CD4-positive, alpha-beta T cell treated with Interleukin-12 subunit alpha and Interleukin-12 subunit beta, for 1 hour (primary cell): Measurements from ENCODE around the gene ABHD13.

ENCODE experiments used
- DNase-seq: peaks from one replicate; pipeline ENCODE4 v3.0.0-alpha.2; 2020

Gene ABHD13

DNA sequence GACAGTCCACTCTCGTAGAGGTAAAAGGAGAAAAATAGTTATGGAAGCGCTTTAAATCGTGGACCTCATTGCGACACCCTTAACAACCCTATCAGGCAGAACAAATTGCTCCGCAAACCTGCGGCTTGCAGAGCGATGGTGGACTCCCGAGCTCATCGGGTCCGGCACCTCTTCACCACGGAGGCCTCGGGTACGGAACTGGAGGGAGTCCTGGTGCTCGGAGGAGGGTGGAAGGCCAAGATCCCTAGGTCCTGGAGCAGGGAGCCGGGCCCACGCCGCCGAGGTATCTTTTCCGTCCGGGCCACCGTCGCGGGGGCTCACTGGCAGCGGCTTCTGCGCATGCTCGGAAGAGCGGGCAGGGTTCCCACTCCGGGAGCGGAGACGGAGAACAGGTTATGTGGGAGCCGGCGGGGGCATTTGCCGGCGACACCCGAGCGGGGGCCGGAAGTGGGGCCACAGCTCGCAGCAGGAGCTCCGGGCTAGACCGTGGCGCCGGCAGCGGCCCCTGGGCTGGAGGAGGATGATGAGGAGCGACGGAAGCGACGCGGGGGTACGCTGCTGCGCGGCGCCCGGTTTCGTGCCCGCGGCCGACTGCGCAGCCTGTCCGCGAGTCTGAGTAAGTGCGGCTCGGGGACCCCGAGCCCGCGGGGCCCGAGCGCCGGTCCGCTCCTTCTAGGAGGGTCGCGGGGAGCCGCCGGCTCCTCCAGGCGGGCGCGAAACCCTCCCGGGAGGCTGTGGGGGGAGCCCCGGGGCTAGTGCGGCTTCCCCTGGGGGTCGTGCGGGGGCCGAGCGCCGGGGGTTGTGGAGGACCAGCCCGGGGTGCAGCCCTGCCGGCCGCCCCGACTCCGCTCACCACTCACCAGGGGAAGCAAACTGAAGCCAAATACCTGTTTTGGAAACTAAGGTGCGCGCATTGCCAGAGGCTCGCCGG lies at the start of gene ABHD13:
Gene ABHD13, plus strand, starts transcription at position 349 of the 931 bp plus-strand sequence. CDS start 10,827 bp downstream, outside the sequence.
- DNase-seq = peak; percentile 94

DNA sequence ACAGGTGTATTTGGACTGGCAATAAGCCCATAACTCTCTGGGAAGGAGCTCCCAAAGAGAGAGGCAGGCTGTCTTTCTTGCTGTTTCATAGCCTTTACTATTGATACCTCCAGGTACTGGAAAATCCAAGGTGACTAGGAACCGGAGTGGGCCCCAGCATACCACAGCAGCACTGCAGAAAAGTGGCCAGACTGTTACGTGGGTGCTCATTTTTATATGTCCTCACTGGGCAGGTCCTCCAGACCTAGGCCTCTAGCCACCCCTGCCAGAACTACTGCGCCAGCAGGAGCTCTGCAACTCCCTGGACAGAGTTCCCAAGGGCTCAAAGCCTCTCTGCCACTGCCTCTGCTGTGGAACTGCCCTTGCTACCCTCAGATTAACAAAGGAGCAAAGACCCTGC lies 49.3 kb upstream of the ABHD13 start:
- DNase-seq = no peak

DNA sequence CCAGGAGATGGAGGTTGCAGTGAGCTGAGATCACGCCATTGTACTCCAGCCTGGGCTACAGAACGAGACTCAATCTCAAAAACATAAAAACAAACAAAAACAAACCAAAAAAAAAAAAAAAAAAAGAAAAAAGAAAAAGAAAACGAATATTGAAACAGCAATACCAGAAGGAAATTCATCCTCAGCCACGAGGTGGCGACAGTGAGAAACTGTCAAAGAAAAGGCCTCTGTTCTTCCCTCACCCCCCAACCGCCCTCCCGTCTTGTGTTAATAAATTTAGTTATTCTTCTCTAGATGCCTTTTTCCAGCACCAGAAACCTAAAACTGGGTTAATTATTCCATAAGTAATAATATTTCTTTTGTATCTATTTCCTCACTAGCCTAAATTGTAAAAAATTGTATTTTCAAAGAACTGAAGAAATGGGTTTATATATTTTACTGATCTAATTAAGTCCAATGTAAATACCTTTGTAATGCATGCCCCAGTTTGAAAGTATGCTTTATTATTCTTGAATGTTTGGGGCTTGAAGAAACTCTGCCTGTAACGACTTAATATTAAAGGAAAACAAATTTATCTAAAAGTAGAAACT lies 41.4 kb upstream of the ABHD13 start:
- peak; percentile 57 for DNase-seq

DNA sequence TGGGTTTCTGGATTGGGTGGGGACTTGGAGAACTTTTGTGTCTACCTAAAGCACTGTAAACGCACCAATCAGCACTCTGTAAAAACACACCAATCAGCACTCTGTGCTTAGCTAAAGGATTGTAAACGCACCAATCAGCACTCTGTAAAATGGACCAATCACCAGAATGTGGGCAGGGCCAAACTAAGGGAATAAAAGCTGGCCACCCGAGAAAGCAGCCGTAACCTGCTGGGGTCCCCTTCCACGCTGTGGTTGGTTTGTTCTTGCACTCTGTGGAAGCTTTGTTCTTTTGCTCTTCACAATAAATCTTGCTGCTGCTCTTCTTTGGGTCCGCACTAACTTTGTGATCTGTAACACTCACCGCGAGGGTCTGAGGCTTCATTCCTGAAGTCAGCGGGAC lies 40.1 kb upstream of the ABHD13 start:
- no peak for DNase-seq

DNA sequence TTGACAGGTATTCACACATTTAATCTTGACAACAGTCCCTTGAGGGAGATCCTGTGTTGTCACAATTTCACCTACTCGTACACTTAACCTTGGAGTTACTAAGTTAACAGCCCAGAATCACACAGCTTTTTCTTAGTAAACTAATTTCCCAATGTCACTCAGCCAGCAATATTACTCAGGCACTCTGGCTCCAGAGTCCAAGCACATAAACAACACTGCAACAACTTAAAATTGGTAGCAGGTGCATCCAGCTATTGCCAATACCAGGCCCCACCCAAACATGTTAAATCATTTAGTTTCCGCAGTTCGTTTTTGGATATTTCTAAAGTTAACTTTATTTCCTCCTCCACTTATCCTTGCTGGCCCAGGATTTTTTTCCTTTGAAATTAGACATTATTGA lies 35.5 kb upstream of the ABHD13 start:
- no peak for DNase-seq

DNA sequence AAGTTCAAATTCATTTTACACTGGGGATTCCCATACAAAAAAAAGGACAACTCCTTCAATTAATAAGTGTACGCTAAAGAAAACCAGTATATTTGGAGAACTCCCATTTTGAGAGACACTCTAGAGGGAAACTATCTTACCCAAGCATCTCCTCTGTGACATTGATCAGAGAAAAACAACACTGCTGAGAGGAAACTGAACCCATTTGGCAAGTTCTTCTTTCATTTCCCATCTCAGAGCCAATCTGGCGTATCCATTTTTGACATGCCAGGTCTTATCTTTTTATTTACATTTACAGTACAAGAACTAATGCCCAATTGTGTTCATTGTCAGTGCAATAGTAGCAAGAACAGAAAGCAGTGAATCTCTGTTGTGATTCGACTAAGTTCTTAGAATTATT lies 33.0 kb upstream of the ABHD13 start:
- DNase-seq = no peak

DNA sequence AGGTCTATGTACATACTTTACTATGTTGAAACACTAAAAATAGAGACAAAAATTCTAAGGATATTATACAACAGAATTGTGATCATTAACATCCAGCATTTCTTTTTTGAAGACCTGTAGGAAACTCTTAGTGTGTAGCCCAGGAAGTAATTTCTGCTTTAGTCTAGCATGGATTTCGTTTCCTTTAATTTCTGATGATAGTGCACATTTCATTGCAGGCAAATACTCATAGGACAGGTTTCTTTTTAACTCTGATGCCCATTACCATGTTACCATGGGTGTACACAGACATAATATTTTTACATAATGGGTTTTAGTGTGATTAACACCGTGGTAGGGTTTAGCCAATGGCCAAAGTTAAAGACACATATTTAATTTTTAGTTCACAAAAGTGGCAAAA lies 29.9 kb upstream of the ABHD13 start:
- no peak for DNase-seq

DNA sequence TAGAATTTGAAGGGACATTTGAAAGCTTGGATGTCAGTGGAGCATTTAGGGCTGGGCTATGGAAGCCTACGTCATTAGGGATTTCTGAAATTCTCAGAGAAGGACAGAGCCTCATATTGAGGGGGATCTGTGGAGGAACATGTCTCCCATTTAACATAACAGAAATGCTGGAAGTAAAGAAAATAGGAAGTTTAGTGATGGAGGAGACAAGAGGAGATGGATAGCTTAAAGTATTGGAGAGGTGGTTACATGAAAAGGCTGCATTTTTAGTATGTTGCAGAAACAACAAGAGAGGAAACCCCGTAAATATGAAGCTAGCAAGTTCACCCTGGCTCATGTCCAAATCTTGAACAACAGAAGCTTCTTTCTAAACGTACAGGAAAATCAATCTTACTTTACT lies 27.3 kb upstream of the ABHD13 start:
- no peak for DNase-seq

DNA sequence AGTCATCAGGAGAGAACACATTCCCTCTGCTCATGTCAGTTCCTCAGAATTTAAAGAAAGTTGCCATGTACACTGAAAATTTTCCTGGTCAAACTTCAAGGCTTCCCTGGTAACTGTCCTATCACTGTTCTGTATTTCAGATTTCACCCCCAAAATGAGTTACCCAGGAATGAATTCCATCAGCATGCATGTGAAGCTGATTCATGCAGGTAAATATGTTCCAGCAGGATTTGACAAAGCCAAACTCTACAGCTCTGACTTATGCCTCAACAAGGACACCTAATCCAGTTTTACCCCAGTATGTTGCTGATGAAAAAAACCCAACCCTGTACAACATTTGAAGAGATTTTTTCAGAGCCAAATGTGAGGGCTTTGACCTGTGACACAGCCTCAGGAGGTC lies 24.4 kb upstream of the ABHD13 start:
- no peak for DNase-seq

DNA sequence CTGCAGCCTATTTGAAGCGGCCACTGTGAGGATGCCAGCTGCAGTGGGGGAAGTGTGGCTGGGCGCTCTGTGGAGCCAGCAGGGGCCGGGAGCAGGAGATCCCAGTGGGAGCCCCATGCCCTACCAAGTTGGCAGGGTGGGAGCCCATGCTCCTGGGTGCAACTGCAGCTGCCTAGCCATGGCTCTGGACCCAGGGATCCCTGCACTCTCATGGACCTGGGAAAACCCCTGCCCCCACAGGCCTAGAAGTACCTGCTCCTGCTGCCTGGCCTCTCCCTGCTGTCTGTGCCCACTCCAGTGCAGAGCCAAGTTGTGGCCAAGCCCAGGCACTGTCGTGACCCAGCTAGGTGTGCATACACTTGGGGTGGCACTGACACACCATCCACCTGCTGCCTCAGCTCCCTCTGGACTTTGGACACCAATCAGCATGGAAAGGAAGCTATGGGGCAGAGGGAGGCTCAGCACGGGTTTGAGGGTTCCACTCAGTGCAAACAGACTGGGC lies 23.7 kb upstream of the ABHD13 start:
- no peak for DNase-seq

DNA sequence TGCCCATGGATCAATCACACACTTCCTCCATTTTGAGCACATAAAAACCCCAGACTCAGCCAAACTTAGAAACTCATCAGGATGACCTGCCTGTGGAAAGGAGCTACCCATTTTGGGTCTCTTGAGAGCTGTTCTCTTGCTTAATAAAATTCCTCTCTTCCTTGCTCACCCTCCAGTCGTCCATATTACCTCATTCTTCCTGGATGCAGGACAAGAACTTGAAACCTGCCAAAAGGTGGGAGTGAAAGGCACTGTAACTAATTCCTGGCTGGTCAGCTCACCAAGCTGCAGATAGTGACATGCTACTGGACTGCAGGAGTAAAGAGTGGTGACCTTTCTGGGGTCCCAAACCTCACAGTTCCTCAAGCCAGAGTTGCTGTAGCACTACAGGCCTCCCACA lies 23.0 kb upstream of the ABHD13 start:
- no peak for DNase-seq

DNA sequence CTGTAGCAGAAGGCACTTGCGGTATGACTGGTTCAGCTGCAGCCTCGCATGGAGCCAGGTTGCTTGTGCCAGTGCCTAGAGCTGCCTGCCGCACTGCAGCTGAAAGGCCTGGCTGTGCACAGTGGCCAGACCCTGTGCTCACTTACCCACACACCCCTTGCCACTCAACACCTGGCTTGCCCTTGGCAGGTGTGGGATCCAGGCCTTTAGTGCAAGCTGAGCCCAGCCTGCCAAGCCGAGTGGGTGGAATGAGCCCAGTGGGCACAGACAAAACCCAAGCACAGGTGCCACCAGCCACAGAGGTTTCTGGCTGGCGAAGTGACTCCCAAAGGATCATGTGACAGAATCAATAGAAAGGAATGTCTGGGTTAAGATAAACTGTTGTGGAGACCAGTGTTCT lies 22.3 kb upstream of the ABHD13 start:
- no peak for DNase-seq

DNA sequence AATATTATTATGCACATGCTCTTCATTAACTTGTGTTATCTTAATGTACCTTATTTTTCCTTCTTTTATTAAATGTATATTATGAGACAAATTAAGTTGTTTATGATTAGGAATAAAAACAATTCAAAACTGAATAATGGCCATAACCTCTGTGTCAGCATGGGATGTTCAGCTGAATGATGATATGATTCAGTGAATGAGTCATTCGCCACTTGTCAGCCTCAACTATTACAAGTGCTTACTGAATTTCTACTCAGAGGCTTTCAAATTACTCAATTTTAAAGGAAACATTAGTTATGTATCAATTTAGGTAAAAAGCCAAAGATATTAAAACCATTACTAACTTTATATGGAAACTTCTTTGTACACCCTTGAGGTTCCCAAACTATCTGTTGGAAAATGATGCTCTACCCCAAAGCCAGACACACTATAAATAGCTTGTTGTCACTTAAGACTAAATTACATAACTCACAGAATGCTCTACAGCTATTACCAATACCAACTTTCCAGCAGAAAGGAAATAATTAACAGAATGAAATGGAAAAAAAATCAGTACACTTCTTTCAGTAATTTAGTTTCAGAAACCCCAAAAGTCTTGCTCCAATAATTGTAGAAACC lies 17.3 kb upstream of the ABHD13 start:
- DNase-seq = no peak

DNA sequence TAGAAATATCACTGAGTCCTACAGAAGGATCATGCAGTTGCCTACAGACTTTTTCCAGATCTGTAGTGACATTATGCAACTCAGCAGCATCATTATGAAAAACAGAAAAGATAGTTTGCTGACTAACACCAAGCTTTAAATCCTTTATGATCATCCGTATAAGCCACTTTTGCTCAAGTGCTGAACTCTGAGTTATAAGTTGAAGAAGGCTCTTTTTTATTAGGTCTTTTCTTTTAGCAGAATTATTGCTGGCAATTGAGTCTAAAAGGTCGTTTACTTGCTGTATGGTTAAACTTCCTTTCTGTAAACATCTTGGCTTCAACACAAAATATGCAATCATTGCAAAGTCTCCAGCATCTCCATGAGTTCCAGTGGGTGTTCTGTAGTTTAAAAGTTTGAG lies 7.6 kb upstream of the ABHD13 start:
- no peak for DNase-seq

DNA sequence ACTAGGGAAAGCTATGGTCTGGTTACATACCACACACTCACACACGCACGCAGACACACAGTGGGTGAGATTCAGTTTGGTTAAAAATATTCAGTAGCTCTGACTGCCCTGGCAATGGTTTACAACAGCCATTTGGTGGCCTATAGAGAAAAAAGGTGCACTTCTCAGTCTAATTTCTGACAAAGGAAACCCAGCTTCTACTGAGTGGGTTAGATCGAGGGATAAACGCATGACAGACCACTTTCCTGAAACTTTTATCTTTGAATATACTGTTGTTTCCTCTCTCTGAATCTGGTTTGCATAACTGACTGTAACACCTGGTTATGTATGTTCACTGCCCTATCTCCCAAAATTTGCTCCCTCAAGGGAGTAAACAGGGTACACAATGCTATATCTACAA lies 5.3 kb upstream of the ABHD13 start:
- DNase-seq = no peak

DNA sequence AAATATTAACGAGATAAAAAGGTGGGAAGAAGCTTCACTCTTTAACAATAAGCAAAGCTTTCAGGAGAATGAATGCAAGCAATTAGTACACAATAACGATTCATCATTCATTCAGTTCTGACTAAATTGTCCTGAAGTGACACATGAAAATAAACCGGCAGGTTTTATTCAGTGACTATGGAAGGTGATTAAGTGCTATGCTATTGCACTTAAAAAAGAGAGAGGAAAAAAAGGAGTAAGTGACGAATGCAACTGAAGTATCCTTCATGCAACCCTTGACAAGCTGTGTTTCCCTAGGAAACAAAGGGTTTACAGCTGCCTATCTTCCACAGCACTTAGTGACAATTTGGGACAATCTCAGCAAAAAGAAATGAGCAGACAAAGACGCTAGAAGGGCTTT lies 4.2 kb upstream of the ABHD13 start:
- DNase-seq = no peak

DNA sequence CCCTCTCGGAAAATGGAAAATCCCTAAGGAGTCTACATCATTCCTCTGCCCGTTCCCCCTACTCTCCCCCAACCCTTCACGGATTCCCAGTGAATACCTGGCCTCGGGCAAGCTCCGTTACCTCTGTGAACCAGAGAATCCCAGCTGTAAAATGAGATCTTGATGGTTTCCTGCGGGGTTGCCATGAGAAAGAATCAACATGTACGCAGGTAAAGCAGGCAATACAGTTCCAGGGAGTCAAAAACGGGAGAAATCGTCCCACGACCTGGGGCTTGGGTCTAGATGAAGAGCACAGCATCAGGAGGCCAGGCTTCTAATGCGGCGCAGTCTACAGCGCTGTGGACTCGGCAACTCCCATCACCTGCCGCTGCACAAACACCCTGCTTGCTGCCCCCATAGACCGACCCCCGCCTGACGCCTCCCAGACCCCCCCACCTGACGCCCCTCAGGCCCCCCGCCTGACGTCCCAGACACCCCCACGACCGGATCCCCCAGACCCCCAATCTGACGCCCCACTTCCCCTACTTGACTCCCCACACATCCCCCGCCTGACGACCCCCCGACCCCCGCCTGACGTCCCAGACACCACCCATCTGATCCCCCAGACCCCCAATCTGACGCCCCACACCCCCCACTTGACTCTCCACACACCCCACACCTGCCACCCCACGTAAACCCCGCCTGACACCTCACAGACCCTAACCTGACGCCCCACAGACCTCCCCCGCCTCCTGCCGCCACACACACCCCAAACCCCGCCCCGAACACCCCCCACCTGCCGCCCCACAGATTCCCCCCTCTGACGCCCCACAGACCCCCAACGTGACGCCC lies 3.5 kb upstream of the ABHD13 start:
- DNase-seq = no peak

DNA sequence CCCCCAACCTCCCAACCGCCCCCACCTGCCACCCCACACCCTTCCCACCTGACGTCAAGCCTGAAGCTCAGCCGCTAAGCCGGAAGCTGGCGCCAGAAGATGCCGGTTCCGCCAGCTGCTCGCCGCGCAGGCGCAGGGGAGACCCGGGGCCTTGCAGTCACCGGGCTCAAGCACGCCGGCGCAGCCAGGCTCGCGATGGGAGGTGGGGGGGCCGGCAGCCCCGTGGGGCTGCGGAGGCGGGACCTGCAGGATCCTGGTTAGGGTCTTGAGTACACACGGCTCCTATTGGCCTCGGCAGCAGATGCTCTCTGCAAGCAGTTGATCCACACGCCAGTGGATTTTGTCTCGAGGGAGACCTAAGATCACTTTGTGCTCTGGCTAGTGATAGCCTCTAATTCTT lies 2.8 kb upstream of the ABHD13 start, which contains the start of gene LIG4:
Gene LIG4, minus strand, starts transcription at position 101 of the 400 bp plus-strand sequence. CDS start 4,268 bp downstream, outside the sequence.
- peak; percentile 94 for DNase-seq

DNA sequence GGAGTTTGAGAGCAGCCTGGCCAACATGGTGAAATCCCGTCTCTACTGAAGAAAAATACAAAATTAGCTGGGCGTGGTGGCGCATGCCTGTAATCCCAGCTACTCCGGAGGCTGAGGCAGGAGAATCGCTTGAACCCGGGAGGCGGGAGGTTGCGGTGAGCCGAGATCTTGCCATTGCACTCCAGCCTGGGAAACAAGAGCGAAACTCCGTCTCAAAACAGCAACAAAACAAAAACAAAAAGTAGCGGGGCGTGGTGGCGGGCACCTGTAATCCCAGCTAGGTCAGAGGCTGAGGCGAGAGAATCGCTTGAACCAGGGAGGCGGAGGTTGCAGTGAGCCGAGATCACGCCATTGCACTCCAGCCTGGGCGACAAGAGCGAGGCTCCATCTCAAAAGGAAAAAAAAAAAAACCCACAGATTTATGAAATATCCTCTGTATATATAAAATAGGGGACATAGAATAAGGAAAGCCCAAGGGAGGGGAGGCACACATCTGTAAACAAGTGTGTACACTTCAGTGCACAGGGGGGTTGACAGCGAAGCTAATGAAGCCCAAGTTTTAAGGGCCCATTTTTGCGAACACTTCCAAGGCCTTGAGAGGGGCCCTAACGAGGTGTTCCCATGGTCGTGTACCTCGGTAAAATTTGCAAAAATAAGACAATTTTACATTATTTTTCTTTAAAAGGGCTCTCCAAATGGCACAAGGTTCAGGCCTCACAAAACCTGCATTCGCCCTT lies 717 bp upstream of the ABHD13 start:
- peak; percentile 15 for DNase-seq

DNA sequence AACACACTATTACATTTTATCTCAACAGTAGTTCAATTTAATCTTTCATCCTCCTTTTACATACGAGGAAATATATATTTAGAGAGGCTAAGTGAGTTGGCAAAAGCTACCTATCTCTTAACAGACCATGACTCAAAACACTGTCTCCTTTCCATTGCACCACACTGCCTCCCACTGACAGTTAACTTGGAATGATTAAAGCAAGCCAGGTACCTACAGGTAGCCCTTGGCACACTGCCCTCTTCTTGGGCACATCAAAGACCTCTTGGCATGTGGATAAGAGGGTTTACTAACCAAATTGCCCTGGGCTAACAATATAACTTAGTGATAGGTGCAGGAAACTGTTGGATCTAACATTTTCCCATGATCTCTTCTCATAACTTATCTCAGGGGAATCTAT lies 1.8 kb downstream of the ABHD13 start:
- DNase-seq = peak; percentile 28

DNA sequence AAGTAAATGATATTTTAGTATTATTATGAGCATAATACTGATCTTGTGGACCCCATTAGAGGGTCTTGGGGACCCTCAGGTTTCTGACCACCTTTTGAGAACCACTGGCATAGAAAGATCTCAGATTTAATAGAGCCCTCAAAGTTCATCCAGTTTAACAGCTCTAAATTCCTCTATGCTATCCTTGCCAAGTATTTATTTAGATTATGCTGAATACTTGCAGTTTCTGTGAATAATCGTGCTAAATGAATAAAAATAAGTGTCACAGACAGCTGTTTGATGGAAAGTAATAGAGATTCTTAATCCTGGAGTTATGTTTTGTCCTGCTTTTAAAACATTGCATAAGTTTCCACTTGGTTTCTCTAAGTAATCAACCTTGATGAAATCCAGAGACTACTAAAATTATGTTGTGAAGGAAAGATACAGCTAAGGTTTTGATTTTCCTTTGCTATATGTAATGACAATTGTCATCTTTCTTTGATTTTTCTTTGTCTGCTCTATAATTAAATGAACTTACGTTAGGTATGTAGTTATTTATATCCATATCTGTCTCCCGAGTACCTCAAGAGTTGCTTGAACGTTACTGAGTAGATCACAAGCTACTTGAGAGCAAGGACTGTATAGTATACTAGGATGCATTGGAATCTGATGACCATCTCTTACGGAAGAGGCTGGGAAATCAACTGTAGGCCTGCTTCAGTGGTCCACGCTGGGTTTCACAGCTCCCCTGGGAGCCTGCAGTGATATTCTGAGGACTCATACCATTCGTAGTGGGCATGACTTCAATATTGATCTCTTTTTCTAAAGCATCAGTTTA lies 5.7 kb downstream of the ABHD13 start:
- DNase-seq = no peak
